Measurements from ENCODE around the gene PHYHD1. TPM values are rescaled to one million over a fixed set of nuclear protein-coding genes. Genes with fewer than 3 reads are reported as not detected.
A peak's percentile ranks its signal among the peaks of the same experiment; 100 is the strongest.

Gene PHYHD1
- polyA plus RNA-seq, 1 of the 3 experiments (the other 2 are of a cell fraction) = not detected

DNA sequence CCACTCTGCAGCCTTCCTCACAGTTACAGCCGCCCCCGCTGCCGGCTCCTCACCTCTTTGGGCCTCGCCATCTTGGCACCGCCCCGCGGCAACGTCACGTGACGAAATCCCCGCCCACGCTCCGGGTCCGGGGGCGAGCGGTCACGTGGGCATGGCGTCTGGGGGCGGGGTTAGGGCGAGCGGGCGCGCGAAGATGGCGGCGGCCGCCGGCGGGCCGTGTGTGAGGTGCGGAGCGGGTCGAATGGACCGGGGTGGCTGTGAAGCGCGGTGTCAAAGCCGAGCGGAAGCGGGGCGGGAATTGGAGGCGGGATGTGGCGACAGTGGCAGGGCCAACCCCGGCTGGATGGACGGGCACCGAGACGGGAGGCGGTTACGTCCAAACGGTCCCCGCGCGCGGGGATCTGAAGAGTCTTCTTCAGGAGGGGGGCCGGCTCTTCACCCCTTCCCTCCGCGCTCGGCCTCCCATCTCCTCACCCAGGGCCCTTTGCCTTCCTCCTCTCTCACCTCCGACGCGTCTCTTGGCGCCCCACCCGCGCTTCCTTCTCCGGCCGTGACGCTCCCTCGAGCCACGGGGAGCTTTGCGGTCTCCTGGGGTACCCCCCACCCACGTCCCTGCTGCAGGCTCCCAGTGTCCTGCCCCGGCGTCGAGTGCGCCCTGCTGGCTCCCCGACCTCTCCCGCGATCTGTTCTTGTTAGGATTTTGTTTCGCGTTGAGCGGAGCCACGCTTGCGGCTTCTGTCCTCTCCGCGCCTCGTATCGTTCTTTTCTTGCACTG lies 26.9 kb downstream of the PHYHD1 start, which contains the start of the genes DOLK and NUP188:
Gene DOLK, minus strand, starts transcription at position 77 of the 775 bp plus-strand sequence. CDS start 300 bp downstream, outside the sequence.
Gene NUP188, plus strand, starts transcription at position 173 of the 775 bp plus-strand sequence. Its CDS starts 21 bp downstream, at position 194.
- WGBS (ENCODE audit: low lambda C conversion rate) = 1% methylated on average over 52 of the region's 86 CpGs
- H3K4me3 ChIP-seq (ENCODE audit: low read depth in 2 of 2, low read length in 1 of 2) = peak within 1 kb of the TSS; percentile 79 to 99
- peaks cover 14 to 29% of the 10 kb centered on the region in 2 experiments for H3K36me3 ChIP-seq (replicated peaks in 1 of 2; ENCODE audit: control insufficient read depth in 1 of 2, insufficient read depth in 2 of 2, low read length in 1 of 2)
- POLR2A ChIA-PET = interaction anchor here (1.0 kb wide), 1 partner anchor 11 kb away, joined by 3 read pairs; no protein-coding TSS in a partner anchor
- no peaks in the 10 kb centered on the region for H3K27me3 ChIP-seq (ENCODE audit: insufficient read depth)
- H4K20me1 ChIP-seq (ENCODE audit: insufficient read depth) = no peaks in the 10 kb centered on the region
- H3K4me2 ChIP-seq = peak within 1 kb of the TSS; percentile 99
- CTCF ChIA-PET = interaction anchor here (1.0 to 1.1 kb wide), 2 partner anchors 37 to 65 kb away, joined by 3 read pairs; no protein-coding TSS in a partner anchor
- H3K9me2 ChIP-seq = no peaks in the 10 kb centered on the region
- TF ChIP-seq NFIC (IDR thresholded peaks at IDR 0.05; ENCODE audit: borderline replicate concordance) (peak; percentile 17; the same call in 1 of the 2 replicates), SIN3A (IDR thresholded peaks at IDR 0.05; ENCODE audit: borderline replicate concordance, low read depth, low read length) (peak; percentile 68; the same call in 1 of the 2 replicates), SMC3 (IDR thresholded peaks at IDR 0.05; ENCODE audit: low read depth, low read length) (no peak), YY1 (IDR thresholded peaks at IDR 0.05; ENCODE audit: low read depth) (peak; percentile 95), RXRA (IDR thresholded peaks at IDR 0.05; ENCODE audit: borderline replicate concordance, low read depth) (no peak), TAF1 (IDR thresholded peaks at IDR 0.05; ENCODE audit: borderline replicate concordance, low read depth, low read length) (peak; percentile 98), FOXJ3 (CRISPR knock-in tag; IDR thresholded peaks at IDR 0.05) (no peak), FOXM1 (IDR thresholded peaks at IDR 0.05; ENCODE audit: low read depth) (no peak), ELF1 (IDR thresholded peaks at IDR 0.05) (no peak), GATA2 (CRISPR knock-in tag; IDR thresholded peaks at IDR 0.05) (no peak), MXI1 (IDR thresholded peaks at IDR 0.05; ENCODE audit: low read depth, low read length) (peak; percentile 71), POLR2AphosphoS5 (IDR thresholded peaks at IDR 0.05; ENCODE audit: low read depth, low read length) (peak; percentile 91; the same call in 1 of the 2 replicates)
- TF ChIP-seq, protein P1, sequence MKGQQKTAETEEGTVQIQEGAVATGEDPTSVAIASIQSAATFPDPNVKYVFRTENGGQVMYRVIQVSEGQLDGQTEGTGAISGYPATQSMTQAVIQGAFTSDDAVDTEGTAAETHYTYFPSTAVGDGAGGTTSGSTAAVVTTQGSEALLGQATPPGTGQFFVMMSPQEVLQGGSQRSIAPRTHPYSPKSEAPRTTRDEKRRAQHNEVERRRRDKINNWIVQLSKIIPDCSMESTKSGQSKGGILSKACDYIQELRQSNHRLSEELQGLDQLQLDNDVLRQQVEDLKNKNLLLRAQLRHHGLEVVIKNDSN (IDR thresholded peaks at IDR 0.05; ENCODE audit: borderline replicate concordance, low read depth) = peak; percentile 99
- TF ChIP-seq, protein P2, sequence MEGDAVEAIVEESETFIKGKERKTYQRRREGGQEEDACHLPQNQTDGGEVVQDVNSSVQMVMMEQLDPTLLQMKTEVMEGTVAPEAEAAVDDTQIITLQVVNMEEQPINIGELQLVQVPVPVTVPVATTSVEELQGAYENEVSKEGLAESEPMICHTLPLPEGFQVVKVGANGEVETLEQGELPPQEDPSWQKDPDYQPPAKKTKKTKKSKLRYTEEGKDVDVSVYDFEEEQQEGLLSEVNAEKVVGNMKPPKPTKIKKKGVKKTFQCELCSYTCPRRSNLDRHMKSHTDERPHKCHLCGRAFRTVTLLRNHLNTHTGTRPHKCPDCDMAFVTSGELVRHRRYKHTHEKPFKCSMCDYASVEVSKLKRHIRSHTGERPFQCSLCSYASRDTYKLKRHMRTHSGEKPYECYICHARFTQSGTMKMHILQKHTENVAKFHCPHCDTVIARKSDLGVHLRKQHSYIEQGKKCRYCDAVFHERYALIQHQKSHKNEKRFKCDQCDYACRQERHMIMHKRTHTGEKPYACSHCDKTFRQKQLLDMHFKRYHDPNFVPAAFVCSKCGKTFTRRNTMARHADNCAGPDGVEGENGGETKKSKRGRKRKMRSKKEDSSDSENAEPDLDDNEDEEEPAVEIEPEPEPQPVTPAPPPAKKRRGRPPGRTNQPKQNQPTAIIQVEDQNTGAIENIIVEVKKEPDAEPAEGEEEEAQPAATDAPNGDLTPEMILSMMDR (IDR thresholded peaks at IDR 0.05) = no peak
- TF ChIP-seq, protein P3, sequence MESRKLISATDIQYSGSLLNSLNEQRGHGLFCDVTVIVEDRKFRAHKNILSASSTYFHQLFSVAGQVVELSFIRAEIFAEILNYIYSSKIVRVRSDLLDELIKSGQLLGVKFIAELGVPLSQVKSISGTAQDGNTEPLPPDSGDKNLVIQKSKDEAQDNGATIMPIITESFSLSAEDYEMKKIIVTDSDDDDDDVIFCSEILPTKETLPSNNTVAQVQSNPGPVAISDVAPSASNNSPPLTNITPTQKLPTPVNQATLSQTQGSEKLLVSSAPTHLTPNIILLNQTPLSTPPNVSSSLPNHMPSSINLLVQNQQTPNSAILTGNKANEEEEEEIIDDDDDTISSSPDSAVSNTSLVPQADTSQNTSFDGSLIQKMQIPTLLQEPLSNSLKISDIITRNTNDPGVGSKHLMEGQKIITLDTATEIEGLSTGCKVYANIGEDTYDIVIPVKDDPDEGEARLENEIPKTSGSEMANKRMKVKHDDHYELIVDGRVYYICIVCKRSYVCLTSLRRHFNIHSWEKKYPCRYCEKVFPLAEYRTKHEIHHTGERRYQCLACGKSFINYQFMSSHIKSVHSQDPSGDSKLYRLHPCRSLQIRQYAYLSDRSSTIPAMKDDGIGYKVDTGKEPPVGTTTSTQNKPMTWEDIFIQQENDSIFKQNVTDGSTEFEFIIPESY (IDR thresholded peaks at IDR 0.05; ENCODE audit: borderline replicate concordance, low read depth) = no peak
- TF ChIP-seq, protein P4, sequence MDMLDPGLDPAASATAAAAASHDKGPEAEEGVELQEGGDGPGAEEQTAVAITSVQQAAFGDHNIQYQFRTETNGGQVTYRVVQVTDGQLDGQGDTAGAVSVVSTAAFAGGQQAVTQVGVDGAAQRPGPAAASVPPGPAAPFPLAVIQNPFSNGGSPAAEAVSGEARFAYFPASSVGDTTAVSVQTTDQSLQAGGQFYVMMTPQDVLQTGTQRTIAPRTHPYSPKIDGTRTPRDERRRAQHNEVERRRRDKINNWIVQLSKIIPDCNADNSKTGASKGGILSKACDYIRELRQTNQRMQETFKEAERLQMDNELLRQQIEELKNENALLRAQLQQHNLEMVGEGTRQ (IDR thresholded peaks at IDR 0.05; ENCODE audit: borderline replicate concordance, low read depth, low read length) = peak; percentile 97
- TF ChIP-seq, protein P5, sequence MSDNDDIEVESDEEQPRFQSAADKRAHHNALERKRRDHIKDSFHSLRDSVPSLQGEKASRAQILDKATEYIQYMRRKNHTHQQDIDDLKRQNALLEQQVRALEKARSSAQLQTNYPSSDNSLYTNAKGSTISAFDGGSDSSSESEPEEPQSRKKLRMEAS (IDR thresholded peaks at IDR 0.05; ENCODE audit: low read depth) = peak; percentile 44; the same call in 1 of the 2 replicates
- TF ChIP-seq, protein P6, sequence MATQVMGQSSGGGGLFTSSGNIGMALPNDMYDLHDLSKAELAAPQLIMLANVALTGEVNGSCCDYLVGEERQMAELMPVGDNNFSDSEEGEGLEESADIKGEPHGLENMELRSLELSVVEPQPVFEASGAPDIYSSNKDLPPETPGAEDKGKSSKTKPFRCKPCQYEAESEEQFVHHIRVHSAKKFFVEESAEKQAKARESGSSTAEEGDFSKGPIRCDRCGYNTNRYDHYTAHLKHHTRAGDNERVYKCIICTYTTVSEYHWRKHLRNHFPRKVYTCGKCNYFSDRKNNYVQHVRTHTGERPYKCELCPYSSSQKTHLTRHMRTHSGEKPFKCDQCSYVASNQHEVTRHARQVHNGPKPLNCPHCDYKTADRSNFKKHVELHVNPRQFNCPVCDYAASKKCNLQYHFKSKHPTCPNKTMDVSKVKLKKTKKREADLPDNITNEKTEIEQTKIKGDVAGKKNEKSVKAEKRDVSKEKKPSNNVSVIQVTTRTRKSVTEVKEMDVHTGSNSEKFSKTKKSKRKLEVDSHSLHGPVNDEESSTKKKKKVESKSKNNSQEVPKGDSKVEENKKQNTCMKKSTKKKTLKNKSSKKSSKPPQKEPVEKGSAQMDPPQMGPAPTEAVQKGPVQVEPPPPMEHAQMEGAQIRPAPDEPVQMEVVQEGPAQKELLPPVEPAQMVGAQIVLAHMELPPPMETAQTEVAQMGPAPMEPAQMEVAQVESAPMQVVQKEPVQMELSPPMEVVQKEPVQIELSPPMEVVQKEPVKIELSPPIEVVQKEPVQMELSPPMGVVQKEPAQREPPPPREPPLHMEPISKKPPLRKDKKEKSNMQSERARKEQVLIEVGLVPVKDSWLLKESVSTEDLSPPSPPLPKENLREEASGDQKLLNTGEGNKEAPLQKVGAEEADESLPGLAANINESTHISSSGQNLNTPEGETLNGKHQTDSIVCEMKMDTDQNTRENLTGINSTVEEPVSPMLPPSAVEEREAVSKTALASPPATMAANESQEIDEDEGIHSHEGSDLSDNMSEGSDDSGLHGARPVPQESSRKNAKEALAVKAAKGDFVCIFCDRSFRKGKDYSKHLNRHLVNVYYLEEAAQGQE (IDR thresholded peaks at IDR 0.05; ENCODE audit: low read depth, low read length) = peak; percentile 38; the same call in 1 of the 2 replicates
- H3F3A ChIP-seq (replicated peaks; ENCODE audit: insufficient read depth) = peaks cover 20% of the 10 kb centered on the region
- H3K27ac ChIP-seq (ENCODE audit: low read depth in 2 of 2, low read length in 1 of 2) = peak within 1 kb of the TSS; percentile 78 to 94
- peak; percentile 100 for DNase-seq
- peaks cover 40% of the 10 kb centered on the region for H3K79me2 ChIP-seq (ENCODE audit: insufficient read depth)
- H3K4me1 ChIP-seq (ENCODE audit: control insufficient read depth in 1 of 2, insufficient read depth in 2 of 2, low read depth in 1 of 2, low read length in 1 of 2) = peaks cover 0 to 10% of the 10 kb centered on the region in 2 experiments; a peak in 2 of 4 replicates
- H3K9me3 ChIP-seq = no peaks in the 10 kb centered on the region
- peak within 1 kb of the TSS; percentile 96 for H3K9ac ChIP-seq
- H2AFZ ChIP-seq (ENCODE audit: low read depth) = peak within 1 kb of the TSS; percentile 98

Measured in SK-N-SH (cell line).